Common myeloid progenitor, CD34-positive (primary cell): ENCODE data around the gene ATP5PD.

ENCODE experiments used
- CTCF ChIA-PET: fragments of 350-600 bp; sonication (Branson Sonifier 250); formaldehyde crosslinking; loops from one replicate; lab custom pipeline; 2021; ENCODE audit warnings: antibody characterized with exemption; lab: Charles Lee
- POLR2A ChIA-PET: fragments of 350-600 bp; sonication (Branson Sonifier 250); formaldehyde crosslinking; loops from one replicate; lab custom pipeline; 2021; ENCODE audit warnings: antibody characterized with exemption; lab: Charles Lee
- DNase-seq, 3 donors: peaks; one replicate each; pipeline versions ENCODE4 v3.0.0 to v3.0.0-alpha.2; 2013
- H3K27ac ChIP-seq, 2 experiments: 1 replicate in 1 of 2; 2 replicates in 1 of 2; pipeline ENCODE4 v1.7.0; 2013; ENCODE audit warnings: inconsistent platforms in 2 of 2, low read length in 2 of 2, mild to moderate bottlenecking in 2 of 2, low read depth in 1 of 2, moderate library complexity in 1 of 2; ENCODE audit not compliant: severe bottlenecking in 2 of 2, insufficient read depth in 1 of 2, poor library complexity in 1 of 2
- H3K27me3 ChIP-seq, 5 experiments: replicated peaks in 2 of 5; 1 replicate in 3 of 5; 2 replicates in 2 of 5; pipeline versions ENCODE4 v1.6.1 to v1.7.0; 2013; ENCODE audit warnings: low read length in 4 of 5, mild to moderate bottlenecking in 2 of 5, moderate library complexity in 2 of 5, inconsistent platforms in 1 of 5; ENCODE audit not compliant: insufficient read depth in 5 of 5, control insufficient read depth in 4 of 5
- H3K36me3 ChIP-seq, 4 experiments: 1 replicate in 2 of 4; 2 replicates in 2 of 4; pipeline versions ENCODE4 v1.6.1 to v1.7.0; 2013; ENCODE audit warnings: low read length in 3 of 4, control low read depth in 1 of 4, mild to moderate bottlenecking in 1 of 4; ENCODE audit not compliant: control insufficient read depth in 4 of 4, insufficient read depth in 4 of 4
- H3K4me1 ChIP-seq, 4 experiments: 1 replicate in 3 of 4; 2 replicates in 1 of 4; pipeline versions ENCODE4 v1.6.1 to v1.7.1; 2013; ENCODE audit warnings: low read length in 3 of 4, mild to moderate bottlenecking in 3 of 4, control low read depth in 1 of 4, inconsistent platforms in 1 of 4, moderate library complexity in 1 of 4; ENCODE audit not compliant: control insufficient read depth in 4 of 4, insufficient read depth in 4 of 4; ENCODE audit errors: control extremely low read depth in 1 of 4
- H3K4me3 ChIP-seq, 7 experiments: 1 replicate in 4 of 7; 2 replicates in 3 of 7; pipeline versions ENCODE4 v1.5.1 to v1.7.0; 2013; ENCODE audit warnings: mild to moderate bottlenecking in 7 of 7, low read length in 6 of 7, moderate library complexity in 6 of 7, inconsistent platforms in 2 of 7, low read depth in 2 of 7, control low read depth in 1 of 7; ENCODE audit not compliant: insufficient read depth in 4 of 7, control insufficient read depth in 1 of 7; ENCODE audit errors: extremely low read depth in 1 of 7
- H3K9me3 ChIP-seq, 5 experiments: 1 replicate in 4 of 5; 2 replicates in 1 of 5; pipeline versions ENCODE4 v1.6.1 to v1.7.1; 2013; ENCODE audit warnings: low read length in 4 of 5, mild to moderate bottlenecking in 2 of 5, inconsistent platforms in 1 of 5, low read depth in 1 of 5, moderate library complexity in 1 of 5; ENCODE audit not compliant: control insufficient read depth in 4 of 5, insufficient read depth in 2 of 5; ENCODE audit errors: control extremely low read depth in 1 of 5
- WGBS: methylation state at CpG from one replicate; pipeline ENCODE4 v1.1.5; 2013; ENCODE audit not compliant: insufficient coverage; 5-methylcytosine and 5-hydroxymethylcytosine counted together

ATP5PD gene

GRCh38 chr17:75069783-75070182, 23.0 kb upstream of the ATP5PD start:
- Histone ChIP-seq H3K27me3 (no peaks in the 10 kb centered on the region), H3K4me1 (peaks cover 0 to 21% (median 18%) of the 10 kb centered on the region in 4 experiments), H3K4me3 (no peak overlapping the region), H3K36me3 (peaks cover 0 to 8% (median 5%) of the 10 kb centered on the region in 4 experiments), H3K9me3 (no peaks in the 10 kb centered on the region), H3K27ac (no peak overlapping the region)
- CTCF ChIA-PET, result interaction anchor here (0.7 to 9.2 kb wide), 16 partner anchors 8 to 136 kb away, joined by 3 to 107 read pairs (median 4); partner anchors contain the start of gene NUP85
- POLR2A ChIA-PET, result interaction anchor here (1.8 kb wide), 1 partner anchor 55 kb away, joined by 7 read pairs; no protein-coding TSS in a partner anchor
- DNase-seq, result peak; percentile 34 to 56 (median 51)
- WGBS, result 100% methylated on average over 1 of the region's 2 CpGs

- CTCF ChIA-PET, result interaction anchor here (0.8 to 9.2 kb wide), 12 partner anchors 8 to 170 kb away, joined by 3 to 107 read pairs (median 5); partner anchors contain the start of genes NUP85 and SLC16A5
These were observed 22.0 kb upstream of the ATP5PD start for GRCh38 chr17:75068750-75069149.

GRCh38 chr17:75067856-75068255, 21.1 kb upstream of the ATP5PD start:
- Histone ChIP-seq H3K9me3 (no peaks in the 10 kb centered on the region), H3K36me3 (peaks cover 2 to 27% (median 22%) of the 10 kb centered on the region in 4 experiments), H3K4me1 (peaks cover 0 to 21% (median 18%) of the 10 kb centered on the region in 4 experiments), H3K4me3 (peak overlapping the region in 3 of 7 experiments; percentile 2 to 48 (median 4)), H3K27ac (no peak overlapping the region), H3K27me3 (no peaks in the 10 kb centered on the region)
- POLR2A ChIA-PET, result no interaction called here
- WGBS, result no CpG with 5 or more reads among the region's 4 CpGs
- DNase-seq, result peak in 2 of 3 donors; percentile 57 to 73
- CTCF ChIA-PET, result interaction anchor here (0.8 to 2.5 kb wide), 7 partner anchors 9 to 171 kb away, joined by 3 to 9 read pairs (median 4); no protein-coding TSS in a partner anchor

More at GRCh38 chr17:75068750-75069149, 22.0 kb upstream of the ATP5PD start:
- Histone ChIP-seq H3K27me3 (no peaks in the 10 kb centered on the region), H3K9me3 (no peaks in the 10 kb centered on the region), H3K27ac (no peak overlapping the region), H3K4me3 (no peak overlapping the region), H3K36me3 (peaks cover 0 to 18% (median 14%) of the 10 kb centered on the region in 4 experiments), H3K4me1 (peaks cover 0 to 21% (median 18%) of the 10 kb centered on the region in 4 experiments)
- 94% methylated on average over 5 of the region's 8 CpGs for WGBS
- POLR2A ChIA-PET, result no interaction called here
- no peak for DNase-seq

- WGBS, result 74% methylated on average over 5 of the region's 6 CpGs
- Histone ChIP-seq H3K27me3 (no peaks in the 10 kb centered on the region), H3K4me3 (no peak overlapping the region), H3K4me1 (peaks cover 0 to 21% (median 18%) of the 10 kb centered on the region in 4 experiments), H3K9me3 (no peaks in the 10 kb centered on the region), H3K36me3 (peaks cover 9 to 47% (median 41%) of the 10 kb centered on the region in 4 experiments), H3K27ac (no peak overlapping the region)
- ChIA-PET POLR2A (no interaction called here), CTCF (interaction anchor here (0.9 to 1.5 kb wide), 2 partner anchors 14 to 54 kb away, joined by 4 read pairs; no protein-coding TSS in a partner anchor)
- DNase-seq, result no peak
These were observed 18.9 kb upstream of the ATP5PD start for GRCh38 chr17:75065562-75066151.

- no peak for DNase-seq
- CTCF ChIA-PET, result interaction anchor here (0.6 to 9.9 kb wide), 8 partner anchors 8 to 137 kb away, joined by 3 to 107 read pairs (median 4); partner anchors contain the start of gene NT5C
- Histone ChIP-seq H3K36me3 (peaks cover 9 to 50% (median 43%) of the 10 kb centered on the region in 4 experiments), H3K9me3 (no peaks in the 10 kb centered on the region), H3K4me1 (peaks cover 0 to 21% (median 19%) of the 10 kb centered on the region in 4 experiments), H3K27ac (no peak overlapping the region), H3K27me3 (no peaks in the 10 kb centered on the region), H3K4me3 (no peak overlapping the region)
- 97% methylated on average over 16 of the region's 18 CpGs for WGBS
- POLR2A ChIA-PET, result no interaction called here
These were observed 18.2 kb upstream of the ATP5PD start for GRCh38 chr17:75064867-75065561.

- POLR2A ChIA-PET, result no interaction called here
- Histone ChIP-seq H3K27me3 (no peaks in the 10 kb centered on the region), H3K4me3 (no peak overlapping the region), H3K4me1 (peaks cover 1 to 26% (median 24%) of the 10 kb centered on the region in 4 experiments), H3K27ac (no peak overlapping the region), H3K36me3 (peaks cover 9 to 55% (median 44%) of the 10 kb centered on the region in 4 experiments), H3K9me3 (no peaks in the 10 kb centered on the region)
- DNase-seq, result no peak
- CTCF ChIA-PET, result interaction anchor here (0.6 to 9.9 kb wide), 7 partner anchors 8 to 137 kb away, joined by 3 to 107 read pairs (median 3); partner anchors contain the start of gene NT5C
- 96% methylated on average over 8 of the region's 8 CpGs for WGBS
These were observed 17.7 kb upstream of the ATP5PD start for GRCh38 chr17:75064460-75064859.
